ENCODE results near the gene CGB2.
"Not testable (repeated sequence)": the region's sequence is repeated elsewhere in the genome, so short reads cannot be mapped to it uniquely, and the experiment has no call there.

CGB2 gene

GRCh38 chr19:49038557-49039276, 7.0 kb downstream of the CGB2 start:
- DNase-seq = not testable (repeated sequence)

- DNase-seq = not testable (repeated sequence)
These were observed 8.0 kb downstream of the CGB2 start for GRCh38 chr19:49039736-49040135.

- no peak for DNase-seq
These were observed 10.5 kb downstream of the CGB2 start for GRCh38 chr19:49042177-49042576.

GRCh38 chr19:49042666-49043065, 11.0 kb downstream of the CGB2 start:
- not testable (repeated sequence) for DNase-seq

GRCh38 chr19:49043548-49043947, 11.9 kb downstream of the CGB2 start, which contains the start of gene CGB5:
Gene CGB5 (plus strand): TSS chr19:49043848. CDS start chr19:49044210, 362 bp downstream.
- not testable (repeated sequence) for DNase-seq

GRCh38 chr19:49049011-49049410, 17.3 kb downstream of the CGB2 start, which contains the start of gene CGB8:
Gene CGB8 (minus strand): TSS chr19:49049111. CDS start chr19:49048739, 372 bp downstream.
- not testable (repeated sequence) for DNase-seq

- DNase-seq = not testable (repeated sequence)
These were observed 18.1 kb downstream of the CGB2 start for GRCh38 chr19:49049834-49050233.

GRCh38 chr19:49050376-49051033, 18.8 kb downstream of the CGB2 start:
- DNase-seq = not testable (repeated sequence)

GRCh38 chr19:49056101-49056901, 24.6 kb downstream of the CGB2 start:
- peak in 3 of 4 experiments; percentile 18 to 42 (median 20) for DNase-seq

GRCh38 chr19:49056902-49057596, 25.4 kb downstream of the CGB2 start:
- DNase-seq = not testable (repeated sequence)

- no peak for DNase-seq
These were observed 26.0 kb downstream of the CGB2 start, which contains the start of gene CGB7 for GRCh38 chr19:49057636-49058234. Gene CGB7 (minus strand): TSS chr19:49057749. CDS start chr19:49055375, 2,374 bp downstream.

GRCh38 chr19:49058562-49058961, 26.9 kb downstream of the CGB2 start:
- no peak for DNase-seq

GRCh38 chr19:49059053-49059452, 27.4 kb downstream of the CGB2 start:
- DNase-seq = no peak

GRCh38 chr19:49061000-49061399, 29.3 kb downstream of the CGB2 start:
- DNase-seq = no peak

GRCh38 chr19:49061445-49061844, 29.8 kb downstream of the CGB2 start:
- DNase-seq = no peak

GRCh38 chr19:49064029-49064629, 32.4 kb downstream of the CGB2 start:
- no peak for DNase-seq

- DNase-seq = no peak
These were observed 33.3 kb downstream of the CGB2 start, which contains the start of gene NTF4 for GRCh38 chr19:49064768-49065611. Gene NTF4 (minus strand): TSS chr19:49064818. CDS start chr19:49061997, 2,821 bp downstream.

- DNase-seq = no peak
These were observed 34.3 kb downstream of the CGB2 start for GRCh38 chr19:49065905-49066512.

- no peak for DNase-seq
These were observed 35.9 kb downstream of the CGB2 start for GRCh38 chr19:49067554-49067953.

- DNase-seq = no peak
These were observed 37.3 kb downstream of the CGB2 start for GRCh38 chr19:49069026-49069425.
